Measurements from ENCODE around the gene PLS3.
"Not testable (repeated sequence)": the region's sequence is repeated elsewhere in the genome, so short reads cannot be mapped to it uniquely, and the experiment has no call there.

The PLS3 gene

GRCh38 chrX:115606861-115607260 is 45.9 kb downstream of the PLS3 start:
- DNase-seq, result no peak

DNA sequence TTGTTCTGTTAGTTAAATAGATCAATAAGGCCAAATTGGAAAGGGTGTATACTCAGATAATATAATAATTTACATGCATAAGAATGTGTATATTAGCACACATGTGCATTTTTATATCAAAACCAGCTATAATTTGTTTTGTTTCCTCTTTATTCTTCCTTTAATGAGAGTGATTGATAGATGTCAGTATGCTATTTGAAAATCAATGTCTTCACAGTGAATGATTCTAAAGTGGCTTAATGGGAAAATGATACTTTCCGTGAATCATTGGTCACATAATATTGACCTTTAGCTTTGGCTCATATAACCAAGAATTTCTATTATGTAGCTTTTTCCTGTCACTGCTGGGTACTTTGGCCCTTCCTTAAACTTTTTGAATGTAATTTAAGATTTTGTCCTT is 48.6 kb downstream of the PLS3 start:
- no peak for DNase-seq

DNA sequence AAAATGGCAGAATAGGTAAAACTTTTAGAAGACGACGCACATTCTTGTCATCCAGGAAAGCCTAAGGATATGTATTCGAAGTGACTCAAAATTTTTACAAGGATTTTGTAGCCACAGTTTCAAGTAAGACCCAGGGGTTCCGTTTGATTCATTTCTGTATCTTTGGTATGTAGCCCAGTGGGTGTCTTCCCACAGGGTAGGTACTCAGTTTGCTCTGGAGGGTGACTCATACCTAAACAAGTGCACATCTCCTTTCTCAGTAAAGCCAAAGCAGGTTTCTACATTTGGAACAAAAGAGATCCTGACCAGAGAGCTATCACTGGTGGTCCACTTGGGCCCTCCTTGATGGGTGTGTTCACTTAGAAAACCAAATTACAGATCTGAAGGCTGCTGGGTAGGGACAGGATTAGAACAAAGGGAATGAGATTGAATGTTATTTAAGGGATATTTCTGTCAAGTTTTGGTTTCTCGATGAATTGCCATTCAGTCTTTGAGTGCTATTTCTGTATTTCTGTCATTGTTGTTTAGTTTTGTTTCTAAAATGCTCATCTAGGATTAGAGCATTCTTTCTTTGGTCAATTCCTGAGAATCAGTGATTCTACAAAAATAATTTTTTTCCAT is 56.1 kb downstream of the PLS3 start:
- DNase-seq, result peak; percentile 92

- DNase-seq, result no peak
Measured at GRCh38 chrX:115622534-115622933, 61.6 kb downstream of the PLS3 start.

DNA sequence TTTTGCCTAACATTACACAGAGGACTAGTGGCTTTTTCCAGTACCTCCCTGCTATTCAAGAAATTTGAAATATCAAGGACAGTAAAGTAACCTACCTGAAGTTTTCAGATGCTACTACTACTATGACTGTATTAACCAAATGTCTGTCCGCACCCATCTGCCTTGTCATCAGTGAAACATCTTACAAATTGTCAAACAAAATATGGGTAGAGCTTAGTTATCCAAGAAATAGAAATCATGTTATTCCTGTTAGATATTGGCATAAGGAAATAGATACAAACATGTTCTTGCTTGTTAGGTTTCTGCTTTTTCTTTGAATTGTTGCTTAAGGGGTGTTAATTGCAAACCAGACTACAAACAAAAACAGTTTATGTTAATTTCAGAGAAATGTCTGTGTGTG is 63.9 kb downstream of the PLS3 start:
- no peak for DNase-seq

DNA sequence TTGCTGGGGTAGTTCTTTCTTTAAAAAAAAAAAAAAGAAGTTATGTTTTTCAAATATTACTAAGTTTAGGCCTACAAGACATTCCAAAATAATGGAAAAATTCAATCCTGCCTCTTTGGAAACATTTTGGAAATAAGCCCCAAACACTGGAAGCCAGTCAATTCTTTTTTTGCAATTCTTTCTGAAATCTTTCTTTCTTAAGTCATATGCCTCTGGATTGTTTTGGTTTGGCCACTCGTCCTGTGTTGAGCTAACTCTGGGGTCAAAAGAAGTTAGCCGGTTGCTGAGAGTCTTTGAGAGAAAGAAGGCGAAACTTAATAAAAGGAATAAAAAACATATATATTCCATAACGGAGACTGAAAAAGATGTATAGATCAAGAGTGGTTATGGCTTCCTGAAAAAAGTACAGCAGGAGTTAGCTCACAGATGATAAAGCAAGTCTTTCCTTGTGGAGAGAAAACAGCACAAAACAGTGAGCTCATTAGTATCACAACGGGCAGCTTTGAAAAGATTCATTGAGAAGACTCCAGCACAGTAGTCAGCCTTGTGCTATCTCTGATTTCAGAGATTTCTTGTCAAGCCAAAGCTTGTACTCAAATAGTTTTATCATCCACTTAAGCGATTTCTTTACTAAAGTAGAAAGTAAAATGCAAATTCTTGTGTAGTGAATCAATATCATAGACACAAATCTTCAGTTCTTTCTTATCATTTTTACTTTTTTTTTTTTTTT is 64.8 kb downstream of the PLS3 start:
- DNase-seq, result peak; percentile 49

DNA sequence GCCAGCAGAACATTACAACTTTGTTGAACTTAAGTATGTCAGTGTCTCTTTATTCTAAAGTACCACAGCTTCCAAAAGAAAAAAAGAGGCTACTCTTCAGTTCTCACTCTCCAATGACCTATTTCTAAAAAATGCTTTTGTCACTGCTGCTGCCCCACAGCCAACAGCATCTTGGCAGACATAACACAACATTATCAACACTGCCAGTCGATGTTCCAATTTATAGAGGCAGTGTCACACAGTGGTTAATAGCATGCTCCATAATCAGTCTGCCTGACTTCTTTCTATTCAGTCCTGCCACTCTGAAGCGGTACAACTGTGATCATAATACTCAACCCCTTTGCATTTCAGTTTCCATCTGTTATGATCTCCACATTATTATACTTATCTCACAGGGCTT is 69.2 kb downstream of the PLS3 start:
- no peak for DNase-seq

- DNase-seq, result peak; percentile 82
Measured at GRCh38 chrX:115632455-115632854, 71.5 kb downstream of the PLS3 start.

GRCh38 chrX:115633397-115633796 is 72.4 kb downstream of the PLS3 start:
- DNase-seq, result not testable (repeated sequence)

- DNase-seq, result no peak
Measured at GRCh38 chrX:115639334-115639880, 78.4 kb downstream of the PLS3 start.

DNA sequence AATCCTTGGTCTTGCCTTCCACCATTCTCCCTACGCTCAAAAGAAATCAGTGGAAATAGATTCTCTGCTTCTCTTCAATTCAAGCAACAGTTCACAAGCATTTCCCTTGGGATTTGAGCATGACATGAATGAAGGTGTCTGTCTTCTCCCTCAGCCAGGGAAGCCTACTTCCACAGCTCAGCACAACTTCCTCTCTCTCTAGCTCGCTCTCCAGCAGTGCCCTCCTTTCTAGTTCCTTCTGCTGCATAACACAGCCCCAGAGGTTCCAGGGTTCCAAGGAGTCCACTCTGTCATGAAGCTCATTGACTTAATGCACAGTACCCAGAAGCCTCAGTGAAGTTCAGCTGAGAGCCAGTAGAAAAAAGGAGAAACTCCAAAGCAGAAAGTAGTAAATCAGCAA is 81.3 kb downstream of the PLS3 start:
- no peak for DNase-seq

GRCh38 chrX:115642895-115643530 is 82.0 kb downstream of the PLS3 start:
- peak; percentile 70 for DNase-seq

DNA sequence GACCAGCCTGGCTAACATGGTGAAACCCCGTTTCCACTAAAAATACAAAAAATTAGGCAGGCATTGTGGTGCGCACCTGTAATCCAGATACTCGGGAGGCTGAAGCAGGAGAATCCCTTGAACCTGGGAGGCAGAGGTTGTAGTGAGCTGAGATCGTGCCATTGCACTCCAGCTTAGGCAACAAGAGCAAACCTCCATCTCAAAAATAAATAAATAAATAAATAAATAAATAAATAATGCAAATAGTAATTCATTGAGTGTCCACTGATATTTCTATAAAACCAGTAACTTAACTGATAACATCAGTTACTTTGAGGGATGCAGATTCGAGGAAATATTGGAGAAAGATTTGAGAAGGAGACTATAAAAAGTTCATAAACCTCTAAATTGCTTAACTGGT is 83.4 kb downstream of the PLS3 start:
- not testable (repeated sequence) for DNase-seq

- DNase-seq, result peak; percentile 81
Measured at GRCh38 chrX:115649461-115650063, 88.6 kb downstream of the PLS3 start.

GRCh38 chrX:115650449-115650848 is 89.5 kb downstream of the PLS3 start:
- peak; percentile 35 for DNase-seq

GRCh38 chrX:115650916-115651315 is 89.9 kb downstream of the PLS3 start:
- peak; percentile 58 for DNase-seq

DNA sequence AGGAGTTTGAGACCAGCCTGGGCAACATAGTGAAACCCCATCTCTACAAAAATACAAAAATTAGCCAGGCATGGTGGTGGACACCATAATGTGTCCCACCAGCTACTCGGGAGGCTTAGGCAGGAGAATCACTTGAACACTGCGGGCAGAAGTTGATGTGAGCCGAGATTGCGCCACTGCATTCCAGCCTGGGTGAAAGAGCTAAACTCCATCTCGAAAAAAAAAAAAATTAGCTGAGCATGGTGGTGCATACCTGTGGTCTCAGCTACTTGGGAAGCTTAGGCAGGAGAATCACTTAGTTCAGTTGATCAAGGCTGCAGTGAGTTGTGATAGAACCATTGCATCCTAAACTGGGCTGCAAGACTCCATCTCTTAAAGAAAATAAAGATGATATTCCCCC is 91.2 kb downstream of the PLS3 start:
- DNase-seq, result peak; percentile 13

GRCh38 chrX:115665122-115665521 is 104.1 kb downstream of the PLS3 start:
- DNase-seq, result no peak

GRCh38 chrX:115679460-115679859 is 118.5 kb downstream of the PLS3 start:
- DNase-seq, result peak; percentile 54

DNA sequence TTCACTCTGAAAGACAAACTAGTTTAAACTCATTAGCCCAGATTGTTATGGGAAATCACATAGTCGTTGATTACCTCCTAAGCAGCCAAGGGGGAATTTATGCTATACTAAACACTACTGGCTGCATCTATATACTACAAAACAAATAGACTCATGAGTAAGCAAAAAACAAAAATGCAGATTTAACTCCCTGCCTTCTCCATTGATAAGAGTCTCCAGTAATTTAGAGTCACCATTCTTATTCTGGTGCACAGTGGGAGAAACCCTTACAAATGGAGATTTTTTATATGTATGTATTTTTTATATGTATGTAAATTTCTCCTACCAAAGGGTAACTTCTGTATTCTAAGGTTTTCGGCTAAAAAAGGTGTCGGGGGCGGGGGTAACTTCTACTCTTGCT is 126.6 kb downstream of the PLS3 start:
- no peak for DNase-seq

GRCh38 chrX:115689931-115690330 is 129.0 kb downstream of the PLS3 start:
- DNase-seq, result peak; percentile 58

- DNase-seq, result peak; percentile 85
Measured at GRCh38 chrX:115690511-115691216, 129.7 kb downstream of the PLS3 start.

GRCh38 chrX:115693476-115693875 is 132.5 kb downstream of the PLS3 start:
- DNase-seq, result no peak

Data from fibroblast of skin of back (primary cell).